ENCODE measurements around the gene MARK2.

GRCh38 chr11:63908631-63909401 is 69.9 kb downstream of the MARK2 start:
- TF ChIP-seq CTCF (IDR thresholded peaks at IDR 0.05) (no peak), POLR2A (IDR thresholded peaks at IDR 0.05) (no peak)

Data from heart left ventricle (tissue), 13 donors.